SU-DHL-6 (cell line): Measurements from ENCODE around the gene GALNT14.

Source experiments
- H2AFZ ChIP-seq: fragments of 200-600 bp; sonication (generic); 2 replicates; pipeline ENCODE4 v1.6.1; 2014; ENCODE audit warnings: low read depth, mild to moderate bottlenecking, moderate library complexity, mixed read lengths, antibody characterized with exemption, low read length; ENCODE audit not compliant: severe bottlenecking
- H3F3A ChIP-seq: fragments of 200-600 bp; shearing (Covaris generic); 2 replicates; pipeline ENCODE4 v1.6.0; 2016; ENCODE audit warnings: antibody characterized with exemption, mild to moderate bottlenecking; ENCODE audit not compliant: insufficient read depth
- H3K27ac ChIP-seq: fragments of 200-600 bp; sonication (generic); 2 replicates; pipeline ENCODE4 v1.5.1; 2016; ENCODE audit warnings: low read depth, mild to moderate bottlenecking, low read length, moderate library complexity, mixed read lengths
- H3K27me3 ChIP-seq: fragments of 200-600 bp; sonication (generic), shearing (Covaris generic); 2 replicates; pipeline ENCODE4 v1.6.0; 2014; ENCODE audit warnings: mild to moderate bottlenecking, low read length
- H3K36me3 ChIP-seq: fragments of 200-600 bp; sonication (generic); 2 replicates; pipeline ENCODE4 v1.6.1; 2014; ENCODE audit warnings: mild to moderate bottlenecking, low read length, mixed read lengths
- H3K4me2 ChIP-seq: fragments of 300-600, 200-600 bp; shearing (Covaris generic), sonication (generic); 2 replicates; pipeline ENCODE4 v1.6.0; 2014; ENCODE audit warnings: low read length, low read depth, mild to moderate bottlenecking; ENCODE audit not compliant: poor library complexity, severe bottlenecking
- H3K4me3 ChIP-seq: fragments of 200-600 bp; sonication (generic); 2 replicates; pipeline ENCODE4 v1.5.1; 2014; ENCODE audit warnings: antibody characterized with exemption, low read length, mild to moderate bottlenecking, mixed read lengths; ENCODE audit not compliant: insufficient read depth, poor library complexity, severe bottlenecking
- H3K79me2 ChIP-seq: fragments of 200-600 bp; sonication (generic); 2 replicates; pipeline ENCODE4 v1.6.1; 2014; ENCODE audit warnings: mild to moderate bottlenecking, low read length, moderate library complexity; ENCODE audit not compliant: insufficient read depth
- H3K9ac ChIP-seq: fragments of 200-600 bp; sonication (generic); 2 replicates; pipeline ENCODE4 v1.7.0; 2014; ENCODE audit warnings: mild to moderate bottlenecking, low read length
- H3K9me2 ChIP-seq: fragments of 200-600 bp; sonication (generic); replicated peaks from 2 replicates; pipeline ENCODE4 v1.6.1; 2014; ENCODE audit warnings: low read length; ENCODE audit not compliant: insufficient read depth
- H3K9me3 ChIP-seq: fragments of 200-600 bp; sonication (generic); 2 replicates; pipeline ENCODE4 v1.6.1; 2014; ENCODE audit warnings: low read length, mixed read lengths; ENCODE audit not compliant: insufficient read depth
- H4K20me1 ChIP-seq: fragments of 200-600 bp; sonication (generic); 2 replicates; pipeline ENCODE4 v1.6.1; 2014; ENCODE audit warnings: low read depth, mild to moderate bottlenecking, antibody characterized with exemption, low read length, moderate library complexity, mixed read lengths
- EZH2phosphoT487 ChIP-seq: fragments of 200-600 bp; sonication (generic), shearing (Covaris generic); conservative IDR thresholded peaks from 2 replicates; pipeline ENCODE4 v1.6.1; 2018; ENCODE audit warnings: mild to moderate bottlenecking, antibody characterized with exemption, low read length, moderate library complexity, mixed read lengths
- TF ChIP-seq, protein P1 (sequence below): fragments of 200-600 bp; sonication (generic); IDR thresholded peaks from one replicate; pipeline ENCODE4 v1.5.1; 2017; ENCODE audit warnings: antibody characterized with exemption, mild to moderate bottlenecking, low read length, moderate library complexity; ENCODE audit not compliant: insufficient read depth, poor library complexity, severe bottlenecking

Gene GALNT14

DNA sequence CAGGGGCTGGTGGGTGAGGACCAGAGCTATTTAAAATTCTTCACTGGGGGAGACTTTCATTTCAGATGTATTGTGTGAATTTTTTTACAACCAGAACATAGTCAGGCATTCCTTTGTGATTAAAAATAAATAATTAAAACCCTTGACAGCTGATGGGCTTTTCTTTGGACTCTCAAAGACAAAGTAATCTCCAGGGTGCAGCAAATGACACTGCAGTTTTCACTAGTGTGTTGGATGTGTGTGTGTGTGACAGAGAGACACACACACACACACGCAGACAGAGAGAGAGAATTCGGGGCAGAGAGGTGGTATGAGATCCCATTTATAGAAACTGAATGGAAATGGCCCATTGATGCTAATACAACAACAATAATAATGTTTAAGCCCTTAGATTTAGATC is 10.3 kb upstream of the GALNT14 start:
- Histone ChIP-seq H3K9ac (no peak overlapping the region), H3K4me2 (no peak overlapping the region), H3K27ac (no peak overlapping the region), H3K36me3 (no peaks in the 10 kb centered on the region), H3F3A (no peaks in the 10 kb centered on the region), H2AFZ (no peak overlapping the region), H3K79me2 (no peaks in the 10 kb centered on the region), H3K9me3 (no peaks in the 10 kb centered on the region), H3K9me2 (no peaks in the 10 kb centered on the region), H3K27me3 (no peaks in the 10 kb centered on the region), H4K20me1 (no peaks in the 10 kb centered on the region), H3K4me3 (no peak overlapping the region)
- no peak for TF ChIP-seq EZH2phosphoT487
- TF ChIP-seq, protein P1, sequence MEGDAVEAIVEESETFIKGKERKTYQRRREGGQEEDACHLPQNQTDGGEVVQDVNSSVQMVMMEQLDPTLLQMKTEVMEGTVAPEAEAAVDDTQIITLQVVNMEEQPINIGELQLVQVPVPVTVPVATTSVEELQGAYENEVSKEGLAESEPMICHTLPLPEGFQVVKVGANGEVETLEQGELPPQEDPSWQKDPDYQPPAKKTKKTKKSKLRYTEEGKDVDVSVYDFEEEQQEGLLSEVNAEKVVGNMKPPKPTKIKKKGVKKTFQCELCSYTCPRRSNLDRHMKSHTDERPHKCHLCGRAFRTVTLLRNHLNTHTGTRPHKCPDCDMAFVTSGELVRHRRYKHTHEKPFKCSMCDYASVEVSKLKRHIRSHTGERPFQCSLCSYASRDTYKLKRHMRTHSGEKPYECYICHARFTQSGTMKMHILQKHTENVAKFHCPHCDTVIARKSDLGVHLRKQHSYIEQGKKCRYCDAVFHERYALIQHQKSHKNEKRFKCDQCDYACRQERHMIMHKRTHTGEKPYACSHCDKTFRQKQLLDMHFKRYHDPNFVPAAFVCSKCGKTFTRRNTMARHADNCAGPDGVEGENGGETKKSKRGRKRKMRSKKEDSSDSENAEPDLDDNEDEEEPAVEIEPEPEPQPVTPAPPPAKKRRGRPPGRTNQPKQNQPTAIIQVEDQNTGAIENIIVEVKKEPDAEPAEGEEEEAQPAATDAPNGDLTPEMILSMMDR: no peak

DNA sequence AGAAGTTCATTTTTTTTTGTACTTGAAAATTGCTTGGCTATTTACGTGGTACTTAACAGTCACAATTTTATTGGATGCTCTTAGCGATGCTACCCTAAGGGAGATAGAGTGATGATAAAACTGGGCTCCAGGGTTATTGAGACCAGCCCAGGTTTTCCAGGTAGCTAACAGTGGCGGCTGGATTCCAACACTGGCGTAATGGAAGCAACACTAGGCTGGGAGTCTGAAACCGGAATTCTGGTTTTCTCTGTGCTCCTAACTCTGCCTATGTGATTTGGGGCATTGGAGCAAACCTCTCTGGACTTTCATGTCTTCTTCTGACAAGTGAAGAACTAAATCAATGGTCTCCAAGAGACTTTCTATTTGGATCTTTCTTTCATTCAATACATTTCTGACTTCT is 9.4 kb upstream of the GALNT14 start:
- Histone ChIP-seq H4K20me1 (no peaks in the 10 kb centered on the region), H3K4me2 (no peak overlapping the region), H2AFZ (no peak overlapping the region), H3K9me3 (no peaks in the 10 kb centered on the region), H3K36me3 (no peaks in the 10 kb centered on the region), H3F3A (no peaks in the 10 kb centered on the region), H3K9me2 (no peaks in the 10 kb centered on the region), H3K9ac (no peak overlapping the region), H3K27ac (no peak overlapping the region), H3K4me3 (no peak overlapping the region), H3K27me3 (no peaks in the 10 kb centered on the region), H3K79me2 (no peaks in the 10 kb centered on the region)
- TF ChIP-seq EZH2phosphoT487: no peak
- TF ChIP-seq, protein P1: no peak

DNA sequence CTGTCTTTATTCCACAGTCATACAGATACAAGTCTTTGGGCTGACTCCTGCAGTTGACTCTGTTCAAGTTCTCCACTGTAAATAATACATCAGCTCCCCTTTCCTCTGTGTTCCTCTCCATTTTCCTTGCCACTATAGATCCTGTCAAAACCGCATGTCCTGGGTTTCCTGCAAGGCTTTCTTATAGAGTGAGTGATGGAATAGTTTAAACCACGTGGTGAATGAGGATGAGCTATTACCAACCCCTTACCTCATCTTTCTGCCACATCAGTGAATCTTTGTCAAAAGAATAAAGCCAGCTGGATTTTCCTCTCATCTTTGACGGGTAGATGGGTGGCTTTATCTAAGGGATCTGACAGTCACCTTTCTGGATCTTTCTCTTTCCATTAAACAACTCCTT is 3.9 kb upstream of the GALNT14 start:
- Histone ChIP-seq H3K27ac (no peak overlapping the region), H3K9me2 (no peaks in the 10 kb centered on the region), H4K20me1 (no peaks in the 10 kb centered on the region), H3K36me3 (no peaks in the 10 kb centered on the region), H2AFZ (no peak overlapping the region), H3K9ac (no peak overlapping the region), H3K9me3 (no peaks in the 10 kb centered on the region), H3K79me2 (no peaks in the 10 kb centered on the region), H3K27me3 (no peaks in the 10 kb centered on the region), H3K4me2 (no peak overlapping the region), H3F3A (no peaks in the 10 kb centered on the region), H3K4me3 (no peak overlapping the region)
- TF ChIP-seq EZH2phosphoT487: no peak
- TF ChIP-seq, protein P1: no peak
